Left renal pelvis (tissue), 4 donors: Measurements from ENCODE around the gene LIPI. TPM values are rescaled to one million over a fixed set of nuclear protein-coding genes. Genes with fewer than 3 reads are reported as not detected.
"Not testable (repeated sequence)": the region's sequence is repeated elsewhere in the genome, so short reads cannot be mapped to it uniquely, and the experiment has no call there.

Experiments used
- DNase-seq, 4 donors: peaks; one replicate each; pipeline ENCODE4 v3.0.0-alpha.2; 2013; ENCODE audit warnings: low read depth in 4 of 4, low spot score in 3 of 4
- polyA plus RNA-seq, 4 donors: library from polyadenylated mRNA; unstranded; fragments of 120-200 nt; gene quantifications; one replicate each; pipeline ENCODE4 v1.2.1, GENCODE V29; 2013; ENCODE audit not compliant: insufficient read length in 4 of 4

Gene LIPI
- under 1 TPM; 0.26 to 0.75 (median 0.29) TPM for polyA plus RNA-seq

DNA sequence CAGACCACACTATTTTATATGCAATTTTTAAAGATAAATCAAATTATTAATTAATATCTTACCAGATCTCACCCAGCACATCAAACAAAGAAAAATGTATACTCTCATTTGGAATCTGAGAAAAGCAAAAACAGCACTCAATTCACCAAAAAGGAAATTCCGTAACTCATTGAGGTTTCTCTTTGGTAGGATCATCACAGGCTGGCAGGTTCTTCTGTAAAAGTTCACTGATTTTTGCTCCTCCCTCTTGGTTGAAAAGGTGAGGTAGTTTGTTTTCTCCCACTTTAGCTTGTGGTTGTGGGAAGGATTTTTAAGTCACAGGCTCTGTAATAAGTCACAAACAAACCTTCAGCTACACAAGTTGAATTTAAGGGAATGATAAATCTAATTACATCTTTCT is at the start of gene LIPI:
Gene LIPI (minus strand): TSS at position 218 of the 400 bp plus-strand sequence. CDS start 110 bp downstream, at position 108.
- no peak for DNase-seq

DNA sequence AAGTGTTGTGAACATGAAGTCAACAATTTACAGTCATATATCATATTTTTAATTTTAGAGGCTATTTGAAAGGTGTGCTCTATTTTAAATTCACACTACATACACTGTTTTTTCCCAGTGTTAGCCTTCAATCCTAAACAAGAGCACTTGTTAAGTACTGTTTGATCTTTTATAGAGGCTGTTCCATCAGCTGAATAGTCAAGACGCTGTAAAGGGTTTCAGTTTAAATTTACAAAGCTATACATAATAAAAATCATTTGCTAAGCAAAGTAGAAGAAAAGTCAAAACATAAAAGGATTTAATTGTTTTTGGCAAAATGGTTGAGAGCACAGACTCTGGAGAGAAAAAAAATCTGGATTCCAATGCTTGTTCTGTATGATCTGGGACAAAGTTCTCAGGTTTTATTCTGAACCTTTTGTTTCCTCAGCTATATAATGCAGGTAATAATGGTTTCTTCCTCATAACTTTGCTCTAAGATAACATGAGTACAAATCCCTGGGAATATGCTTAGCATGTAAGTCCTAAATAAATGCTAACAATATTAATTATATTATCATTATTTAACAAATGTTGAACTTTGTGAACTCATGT is 49.5 kb upstream of the LIPI start:
- DNase-seq, result no peak

DNA sequence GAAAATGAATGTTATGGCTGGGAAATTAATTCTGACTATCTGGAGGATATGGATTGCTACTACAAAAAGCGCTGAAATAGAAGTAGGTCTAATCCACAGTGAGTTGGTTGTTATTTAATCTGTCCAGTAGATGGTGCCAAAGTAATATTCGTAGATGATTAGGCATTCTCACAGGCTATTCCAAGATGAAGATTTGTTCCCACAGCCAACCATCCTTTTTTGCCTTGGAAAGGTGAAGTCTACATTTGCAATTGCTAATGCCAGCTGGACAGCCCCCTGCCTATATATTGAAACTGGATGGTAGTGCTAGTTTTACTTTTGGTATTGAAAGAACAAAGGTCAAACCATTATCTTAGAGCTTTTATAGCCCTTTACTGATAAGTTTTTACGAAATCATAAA is 49.0 kb upstream of the LIPI start:
- peak in 3 of 4 donors; percentile 31 to 40 (median 39) for DNase-seq

DNA sequence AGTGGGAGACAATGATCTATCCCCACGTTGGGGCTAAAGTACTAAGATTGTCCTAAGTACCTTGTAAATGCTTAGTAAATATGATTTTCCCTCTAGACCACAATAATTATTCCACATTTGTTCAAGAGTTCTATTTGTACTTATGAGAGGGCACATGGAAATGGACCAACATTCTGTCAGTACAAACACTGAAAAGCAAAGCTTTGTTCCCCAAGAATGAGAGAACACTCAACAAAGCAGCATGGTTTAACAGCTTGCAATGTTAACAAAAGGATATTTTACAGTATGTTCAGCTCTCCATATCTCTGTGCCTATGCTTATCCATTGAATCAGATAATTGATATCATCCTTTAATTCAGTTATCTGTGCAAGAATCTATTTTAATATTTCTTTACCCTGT is 40.6 kb upstream of the LIPI start:
- DNase-seq, result no peak

DNA sequence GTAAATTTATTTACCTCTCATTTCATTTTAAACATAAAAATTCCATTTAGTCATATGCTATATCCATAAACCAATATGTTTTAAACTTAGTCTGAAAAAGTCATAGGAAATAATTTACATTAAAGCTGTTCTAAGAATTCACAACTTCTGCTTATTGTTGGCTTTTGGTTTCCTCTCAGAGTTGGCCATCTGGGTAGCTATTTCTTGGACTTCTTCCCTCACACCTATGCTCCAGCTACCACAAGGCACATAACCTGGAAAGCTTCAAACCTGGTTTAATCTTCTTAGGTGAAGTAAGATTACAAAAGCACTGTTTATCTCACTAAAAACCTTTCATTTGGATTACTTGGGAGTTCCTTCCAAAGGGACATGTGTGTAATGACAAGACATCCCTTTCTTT is 35.0 kb upstream of the LIPI start:
- DNase-seq, result no peak

DNA sequence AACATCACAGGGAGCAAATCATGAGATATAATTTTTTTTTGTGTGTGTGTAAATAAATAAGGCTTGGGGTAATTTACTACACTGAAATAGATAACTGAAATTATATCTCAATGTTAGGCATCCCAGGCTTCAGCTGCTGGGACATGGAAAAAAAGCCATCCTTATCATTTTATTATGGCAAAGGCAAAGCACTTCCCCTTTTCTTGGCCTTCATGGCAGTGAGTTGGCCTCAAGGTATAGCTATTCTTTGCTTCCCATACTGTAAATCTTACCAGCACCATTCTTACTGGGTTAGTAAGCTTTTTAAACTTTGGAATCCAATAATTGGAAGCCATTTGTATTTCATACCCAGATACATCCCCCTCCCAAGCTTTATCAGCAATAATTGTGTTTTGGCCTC is 34.2 kb upstream of the LIPI start:
- DNase-seq, result no peak

DNA sequence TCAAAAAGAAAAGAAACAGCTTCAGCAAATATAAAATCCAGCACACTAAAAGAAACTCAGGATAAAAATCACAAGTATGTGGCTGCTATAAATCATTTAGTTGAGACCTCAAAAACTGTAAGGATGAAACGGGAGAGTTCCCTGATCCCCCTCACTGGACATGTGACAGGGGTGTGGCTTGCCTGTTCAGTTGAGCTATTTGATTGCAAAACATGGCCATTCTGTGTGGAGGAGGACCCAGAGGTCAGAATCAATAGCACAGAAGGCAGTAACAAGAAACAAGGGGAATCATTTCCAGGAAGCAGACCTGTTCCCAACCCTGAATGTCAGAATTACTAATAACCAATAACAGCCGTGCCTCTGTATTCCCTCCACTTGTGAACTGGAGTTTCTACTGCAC is 33.1 kb upstream of the LIPI start:
- no peak for DNase-seq

DNA sequence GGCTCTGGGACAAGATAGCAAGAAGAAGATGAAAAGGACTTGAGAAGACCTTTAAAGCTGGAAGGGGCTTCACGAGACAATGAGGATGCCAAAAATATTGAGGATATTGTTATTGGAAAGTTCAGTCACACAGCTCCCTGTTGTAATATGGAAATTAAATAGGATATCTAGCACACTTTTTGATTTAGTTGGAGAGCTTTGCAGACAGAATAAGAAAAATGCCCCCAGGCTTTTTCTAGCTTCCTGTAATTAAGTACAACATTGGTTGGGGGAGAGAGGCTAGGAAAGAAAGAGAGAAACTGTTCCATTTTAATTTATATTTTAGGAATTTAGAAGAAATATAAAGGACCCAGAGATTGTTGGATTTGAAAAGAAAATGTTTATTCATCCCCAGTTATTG is 32.7 kb upstream of the LIPI start:
- no peak for DNase-seq

DNA sequence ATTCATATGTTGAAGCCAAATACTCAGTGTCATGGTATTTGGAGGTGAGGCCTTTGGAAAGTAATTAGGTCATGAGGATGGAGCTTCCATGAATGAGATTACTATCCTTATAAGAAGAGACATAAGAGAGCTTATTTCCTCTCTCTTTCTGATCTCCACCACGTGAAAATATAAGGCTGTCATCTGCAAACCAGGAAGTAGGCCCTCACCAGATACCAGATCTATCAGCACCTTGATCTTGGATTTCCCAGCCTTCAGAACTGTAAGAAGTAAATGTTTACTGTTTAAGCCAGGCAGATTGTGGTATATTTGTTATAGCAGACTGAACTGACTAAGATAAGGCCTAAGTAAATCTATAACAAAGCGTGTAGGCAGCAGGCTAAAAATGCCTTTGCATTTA is 30.5 kb upstream of the LIPI start:
- no peak for DNase-seq

DNA sequence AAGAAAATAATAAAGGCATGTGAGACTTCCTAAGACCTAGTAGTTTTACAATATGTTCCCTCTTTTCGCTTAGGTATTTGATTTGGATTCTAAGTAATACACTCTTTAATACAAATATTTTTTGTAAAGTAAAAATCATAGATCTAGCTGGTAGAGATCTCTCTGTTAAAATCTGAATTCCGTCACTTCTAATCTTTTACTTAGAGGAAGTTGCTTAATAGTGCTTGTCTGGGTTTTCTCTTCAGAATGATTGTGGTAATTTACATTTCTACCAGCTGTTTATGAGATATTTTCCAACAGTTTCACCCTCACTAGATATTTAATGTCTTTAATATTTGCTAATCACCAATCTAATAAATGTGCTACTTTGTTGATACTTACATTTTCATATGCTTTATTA is 28.5 kb upstream of the LIPI start:
- DNase-seq, result no peak

DNA sequence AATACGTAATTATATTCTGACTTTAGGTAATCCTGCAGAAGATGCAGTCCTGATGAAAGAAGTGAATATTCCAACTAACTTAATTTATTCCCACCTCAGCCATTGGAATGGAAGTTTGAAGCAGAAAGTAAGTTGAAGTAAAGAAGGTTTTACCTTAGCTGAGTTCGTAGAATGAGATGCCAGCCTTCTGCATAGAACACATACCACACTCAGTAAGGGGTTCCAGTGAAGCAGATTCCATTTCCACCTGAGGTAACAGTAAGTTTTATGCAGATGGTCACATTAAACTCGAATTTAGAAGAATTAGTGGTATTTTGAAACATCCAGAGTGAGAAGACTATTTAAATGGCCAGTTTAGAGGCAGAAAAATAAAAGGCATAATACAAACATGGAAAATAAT is 25.4 kb upstream of the LIPI start:
- DNase-seq, result no peak

DNA sequence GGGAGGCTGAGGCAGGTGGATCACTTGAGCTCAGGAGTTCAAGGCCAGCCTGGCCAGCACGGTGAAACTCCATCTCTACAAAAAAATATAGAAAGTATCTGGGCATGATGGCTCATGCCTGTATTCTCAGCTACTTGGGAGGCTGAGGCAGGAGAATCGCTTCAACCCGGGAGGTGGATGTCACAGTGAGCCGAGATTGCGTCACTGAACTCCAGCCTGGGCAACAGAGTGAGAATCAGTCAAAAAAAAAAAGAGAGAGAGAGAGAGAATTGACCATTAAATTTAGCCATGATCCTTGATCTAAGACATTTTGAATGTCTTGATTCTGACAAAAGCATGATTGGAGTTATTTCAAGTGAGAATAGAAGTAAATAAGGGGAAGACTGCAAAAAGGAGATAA is 24.3 kb upstream of the LIPI start:
- no peak for DNase-seq

DNA sequence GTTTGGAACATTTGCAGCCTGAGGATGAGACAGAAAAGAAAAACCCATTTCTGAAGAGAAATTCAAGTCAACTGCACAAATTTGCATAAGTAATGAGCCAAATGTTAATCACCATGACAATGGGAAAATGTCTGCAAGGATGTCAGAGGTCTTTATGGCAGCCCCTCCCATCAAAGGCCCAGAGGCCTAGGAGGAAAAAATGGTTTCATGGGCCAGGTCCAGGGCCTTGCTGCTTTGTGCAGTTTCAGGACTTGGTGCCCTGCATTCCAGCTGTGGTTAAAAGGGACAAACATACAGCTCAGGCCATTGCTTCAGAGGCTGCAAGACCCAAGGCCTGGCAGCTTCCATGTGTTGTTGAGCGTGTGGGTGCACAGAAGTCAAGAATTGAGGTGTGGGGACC is 18.6 kb upstream of the LIPI start:
- no peak for DNase-seq

DNA sequence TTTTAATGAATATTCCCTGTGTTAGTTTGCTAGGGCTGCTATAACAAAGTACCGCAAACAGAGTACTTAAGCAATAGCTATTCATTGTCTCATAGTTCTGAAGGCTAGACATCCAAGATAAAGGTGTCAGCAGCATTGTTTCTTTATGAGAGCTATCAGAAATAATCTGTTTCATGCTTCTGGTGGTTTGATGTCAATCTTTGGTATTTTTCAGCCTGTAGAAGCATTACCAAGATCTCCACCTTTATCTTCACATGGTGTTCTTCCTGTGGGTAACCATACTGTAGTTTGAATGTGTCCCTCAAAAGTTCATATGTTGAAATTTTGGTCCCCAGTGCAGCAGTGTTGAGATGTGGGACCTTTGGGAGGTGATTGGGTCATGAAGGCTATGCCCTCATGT is 12.6 kb upstream of the LIPI start:
- DNase-seq, result no peak

DNA sequence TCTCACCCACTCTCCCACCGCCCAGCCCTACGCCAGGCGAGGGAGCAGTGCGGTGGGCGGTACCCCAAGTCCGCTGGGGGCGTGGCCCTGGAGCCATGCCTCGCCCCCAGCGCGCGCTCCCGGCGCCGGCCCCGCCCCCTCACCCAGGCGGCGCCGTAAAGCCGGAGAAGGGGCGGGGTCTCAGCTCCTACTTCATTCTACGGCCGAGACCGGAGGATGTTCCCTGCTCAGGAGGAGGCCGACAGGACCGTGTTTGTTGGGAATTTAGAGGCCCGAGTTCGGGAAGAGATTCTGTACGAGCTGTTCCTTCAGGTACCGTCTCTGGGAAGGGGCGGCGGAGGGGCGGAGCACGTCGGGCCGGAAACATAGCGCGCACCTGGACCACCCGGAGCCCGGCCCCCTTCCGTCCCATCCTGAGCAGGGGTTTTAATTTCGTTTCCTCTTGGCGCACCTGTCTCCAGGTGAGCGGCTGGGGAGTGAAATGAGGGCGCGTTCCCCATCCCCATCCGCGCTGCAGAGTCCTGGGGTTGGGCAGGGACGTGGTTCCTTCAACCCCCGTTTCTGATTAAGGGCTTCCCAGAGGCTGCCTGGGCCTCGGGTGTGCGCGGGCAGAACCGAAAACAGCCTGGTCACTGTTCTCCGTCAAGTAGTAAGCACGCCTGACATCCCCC is 5.4 kb upstream of the LIPI start, which contains the start of gene RBM11:
Gene RBM11 (plus strand): TSS at position 187 of the 671 bp plus-strand sequence. CDS start 30 bp downstream, at position 217.
- peak; percentile 41 to 66 (median 56) for DNase-seq

DNA sequence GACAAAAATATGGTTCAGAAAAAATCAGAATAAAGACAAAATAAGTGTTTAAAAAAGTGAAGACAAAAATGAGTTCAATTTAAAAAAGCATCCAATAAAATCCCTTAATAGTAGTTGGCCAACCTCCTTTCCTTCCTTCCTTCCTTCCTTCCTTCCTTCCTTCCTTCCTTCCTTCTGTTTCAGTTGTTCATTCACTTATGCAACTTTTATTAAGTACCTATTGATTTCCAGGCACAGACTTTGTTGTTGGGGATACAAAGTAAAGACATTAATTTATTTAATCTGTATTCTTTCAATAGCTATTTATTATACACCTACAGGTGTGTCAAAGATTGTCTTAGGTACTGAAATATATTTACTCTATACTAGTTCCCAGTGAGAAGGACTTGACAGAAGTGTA is 2.4 kb upstream of the LIPI start:
- DNase-seq, result no peak

DNA sequence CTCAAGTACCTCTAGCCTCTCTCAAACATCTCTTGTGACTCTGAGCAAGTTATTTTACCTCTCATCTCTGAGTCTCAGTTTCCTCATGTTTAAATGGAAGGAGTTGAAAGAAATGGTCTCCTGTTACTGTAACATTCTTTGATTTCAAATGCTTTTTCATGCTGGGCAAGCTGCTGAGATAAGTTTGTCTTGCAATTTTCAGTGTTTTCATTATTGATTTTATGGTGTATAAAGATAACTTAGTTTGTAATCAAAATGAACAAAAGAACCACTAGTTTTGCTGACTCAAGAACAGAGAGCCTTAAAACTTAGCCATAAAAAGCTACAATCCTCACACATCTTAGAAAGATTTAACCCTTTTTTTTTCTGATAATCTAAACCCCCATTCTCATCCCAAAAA is 4.5 kb downstream of the LIPI start:
- DNase-seq, result no peak

DNA sequence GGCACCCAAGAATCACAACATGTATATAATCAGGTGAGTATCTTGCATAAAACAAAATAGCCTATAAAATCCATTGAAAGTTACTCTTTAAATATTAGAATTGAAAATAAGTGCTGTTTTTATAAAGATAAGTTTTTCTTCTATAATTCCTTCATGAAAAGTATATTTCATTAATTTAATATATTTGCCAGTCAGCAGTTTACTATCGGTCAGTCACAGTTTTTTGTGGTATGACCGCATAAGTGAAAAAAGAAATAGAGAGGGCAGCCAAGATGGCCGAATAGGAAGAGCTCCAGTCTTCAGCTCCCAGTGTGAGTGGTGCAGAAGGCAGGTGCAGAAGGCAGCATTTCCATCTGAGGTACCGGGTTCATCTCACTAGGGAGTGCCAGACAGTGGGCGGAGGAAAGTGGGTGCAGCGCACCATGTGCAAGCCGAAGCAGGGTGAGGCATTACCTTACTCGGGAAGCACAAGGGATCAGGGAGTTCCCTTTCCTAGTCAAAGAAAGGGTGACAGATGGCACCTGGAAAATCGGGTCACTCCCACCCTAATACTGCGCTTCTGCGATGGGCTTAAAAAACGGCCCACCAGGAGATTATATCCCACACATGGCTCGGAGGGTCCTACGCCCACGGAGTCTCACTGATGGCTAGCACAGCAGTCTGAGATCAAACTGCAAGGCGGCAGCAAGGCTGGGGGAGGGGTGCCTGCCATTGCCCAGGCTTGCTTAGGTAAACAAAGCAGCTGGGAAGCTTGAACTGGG is 44.1 kb downstream of the LIPI start:
- DNase-seq, result not testable (repeated sequence)

DNA sequence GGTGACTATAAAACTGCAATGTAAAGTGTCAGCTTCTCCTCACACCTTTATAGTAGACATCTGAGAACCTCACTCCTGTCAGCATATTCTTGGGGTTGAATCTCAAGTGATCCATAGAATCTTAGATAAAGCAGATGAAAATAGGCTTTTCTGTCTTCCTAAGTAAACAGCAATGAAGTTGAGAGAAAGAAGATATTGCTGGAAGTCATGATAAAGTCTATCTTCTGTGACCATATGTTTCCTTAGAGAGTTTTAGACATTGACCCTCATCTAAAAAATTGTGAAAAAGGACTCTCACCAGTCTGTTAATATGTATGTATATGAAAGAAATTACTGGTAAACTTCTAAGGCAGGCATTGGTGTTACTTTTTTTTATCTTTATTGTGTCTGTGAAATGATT is 66.8 kb downstream of the LIPI start:
- DNase-seq, result no peak

DNA sequence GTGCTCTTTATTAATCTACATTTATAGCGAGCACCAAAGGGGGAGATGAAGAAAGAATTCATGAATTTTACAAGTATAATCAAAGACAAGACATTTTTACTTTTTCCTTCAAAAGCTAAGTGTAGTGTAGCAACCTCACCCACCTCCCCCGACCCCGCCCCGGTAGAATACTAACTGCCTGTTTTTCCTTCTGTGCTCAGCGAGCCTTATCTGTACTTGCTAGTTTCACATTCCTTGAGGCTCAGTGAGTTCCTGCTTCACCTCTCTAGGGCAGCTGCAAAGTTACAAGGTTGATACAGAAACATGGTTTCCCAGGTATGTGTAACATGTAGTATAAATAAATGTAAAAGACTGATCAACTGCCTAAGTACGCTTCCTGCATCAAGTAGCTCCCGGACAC is 86.5 kb downstream of the LIPI start:
- DNase-seq, result no peak

DNA sequence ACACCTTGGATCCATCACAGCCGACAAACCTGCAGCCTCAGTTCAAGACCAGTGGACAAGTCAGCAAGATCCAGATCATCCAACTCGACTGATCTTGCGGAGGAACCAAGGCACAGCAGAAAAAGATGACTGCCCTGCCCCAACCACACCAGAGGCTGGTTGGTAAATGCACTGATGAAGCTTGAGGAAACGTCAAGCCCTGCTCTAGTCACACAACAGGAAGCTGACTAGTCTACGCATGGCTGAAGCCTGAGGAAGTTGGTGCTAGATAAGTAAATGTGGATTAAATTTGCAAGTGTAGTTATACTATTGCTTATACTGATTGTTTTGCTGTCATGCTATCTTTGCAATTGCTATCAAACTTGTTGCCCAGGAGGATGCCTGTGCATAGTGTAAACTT is 89.0 kb downstream of the LIPI start:
- DNase-seq, result no peak
